GM12892 (cell line): Measurements from ENCODE around the gene LYL1.

Source experiments
- POLR2A ChIP-seq: IDR thresholded peaks from 2 replicates; pipeline ENCODE4 v1.6.1; 2011; ENCODE audit warnings: low read depth, low read length, control low read depth
- POLR2AphosphoS5 ChIP-seq: IDR thresholded peaks from 2 replicates; pipeline ENCODE4 v1.6.1; 2011; ENCODE audit warnings: low read depth, low read length, control low read depth

DNA sequence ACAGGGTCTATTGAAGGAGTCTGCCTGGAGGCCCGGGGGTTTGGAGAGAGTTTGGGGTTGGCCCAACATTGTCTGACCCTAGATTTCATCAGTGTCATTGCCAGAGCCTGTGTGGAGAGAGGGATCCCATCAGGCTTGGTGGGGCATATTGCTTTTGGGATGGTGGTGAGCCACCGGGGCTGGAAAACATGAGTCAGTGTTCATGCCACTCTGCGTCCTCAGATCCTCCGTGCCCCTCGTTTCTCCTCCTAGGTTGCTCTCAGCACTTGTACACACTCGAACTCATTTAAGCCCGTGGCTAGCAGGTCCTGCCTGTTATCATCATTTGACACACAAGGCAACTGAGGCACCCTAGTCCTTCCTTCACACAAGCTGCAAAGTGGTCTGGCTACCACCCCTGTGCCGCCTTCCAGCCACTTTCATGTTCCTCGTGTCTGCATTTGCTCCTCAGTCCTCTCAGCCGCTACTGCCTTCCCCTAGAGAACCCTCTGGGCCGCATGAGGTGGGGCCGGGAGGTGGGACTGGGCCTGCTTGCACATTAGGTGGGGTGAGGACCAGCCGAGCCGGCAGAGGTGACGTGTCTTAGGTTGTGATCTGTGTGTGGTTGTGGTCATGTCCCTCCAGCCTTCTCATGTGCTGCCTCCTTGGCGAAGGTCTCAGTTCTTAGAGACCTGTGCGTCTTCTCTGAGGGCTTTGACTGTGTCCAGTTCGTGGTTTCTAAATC, 19.1 kb upstream of the LYL1 start:
- TF ChIP-seq POLR2A, result no peak
- TF ChIP-seq POLR2AphosphoS5, result no peak
